Erythroblast (primary cell): ENCODE data around the gene PARP4.
"Not testable (repeated sequence)": the region's sequence is repeated elsewhere in the genome, so short reads cannot be mapped to it uniquely, and the experiment has no call there.

Source experiments
- GATA1 ChIP-seq: IDR thresholded peaks from 2 replicates; pipeline ENCODE4 v1.6.1; 2011; ENCODE audit warnings: low read depth, mild to moderate bottlenecking, control low read depth, low read length, moderate library complexity
- POLR2A ChIP-seq: IDR thresholded peaks from 2 replicates; pipeline ENCODE4 v1.6.1; 2011; ENCODE audit warnings: mild to moderate bottlenecking, low read length

DNA sequence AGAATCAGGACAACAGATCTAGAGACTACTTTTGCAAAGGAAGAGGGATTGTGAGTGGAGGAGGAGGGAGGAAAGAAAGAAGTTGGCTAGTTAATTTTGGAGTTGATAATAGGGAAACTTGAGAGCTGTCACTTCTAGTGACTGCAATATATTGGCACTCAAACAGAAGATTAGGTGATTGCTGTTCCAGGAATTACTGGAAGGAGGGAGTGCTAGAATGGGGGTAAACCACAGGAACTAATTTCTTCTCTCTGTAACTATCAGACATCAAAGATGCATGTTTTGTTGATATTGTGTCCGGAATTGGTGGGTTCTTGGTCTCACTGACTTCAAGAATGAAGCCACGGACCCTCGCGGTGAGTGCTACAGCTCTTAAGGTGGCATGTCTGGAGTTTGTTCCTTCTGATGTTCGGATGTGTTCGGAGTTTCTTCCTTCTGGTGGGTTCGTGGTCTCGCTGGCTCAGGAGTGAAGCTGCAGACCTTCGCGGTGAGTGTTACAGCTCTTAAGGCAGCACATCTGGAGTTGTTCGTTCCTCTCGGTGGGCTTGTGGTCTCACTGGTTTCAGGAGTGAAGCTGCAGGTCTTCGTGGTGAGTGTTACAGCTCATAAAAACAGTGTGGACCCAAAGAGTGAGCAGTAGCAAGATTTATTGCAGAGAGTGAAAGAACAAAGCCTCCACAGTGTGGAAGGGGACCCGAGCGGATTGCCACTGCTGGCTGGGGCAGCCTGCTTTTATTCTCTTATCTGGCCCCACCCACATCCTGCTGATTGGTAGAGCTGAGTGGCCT is 47.0 kb upstream of the PARP4 start:
- not testable (repeated sequence) for TF ChIP-seq POLR2A, GATA1
